B cell (primary cell): ENCODE data around the gene FUT6. TPM values are rescaled to one million over a fixed set of nuclear protein-coding genes. Genes with fewer than 3 reads are reported as not detected.

Experiments
- ATAC-seq: fragments of 200-7000 bp; cut with Tn5 transposase; one replicate; pipeline ENCODE4 v1.10.0; 2021; ENCODE audit warnings: low read depth, mild to moderate bottlenecking, moderate number of reproducible peaks, moderate library complexity
- CTCF ChIA-PET: fragments of 350-600 bp; sonication (Branson Sonifier 250); formaldehyde crosslinking; loops from one replicate; lab custom pipeline; 2021; ENCODE audit warnings: antibody characterized with exemption, inconsistent platforms; lab: Charles Lee
- POLR2A ChIA-PET: fragments of 350-600 bp; sonication (Branson Sonifier 250); formaldehyde crosslinking; loops from one replicate; lab custom pipeline; 2021; ENCODE audit warnings: antibody characterized with exemption; lab: Charles Lee
- DNase-seq: peaks from one replicate; pipeline ENCODE4 v3.0.0; 2013
- H2AFZ ChIP-seq: 2 replicates; pipeline ENCODE4 v1.6.1; 2012; ENCODE audit warnings: mild to moderate bottlenecking, low read depth, low read length; ENCODE audit not compliant: insufficient read depth, poor library complexity, severe bottlenecking
- H3K27ac ChIP-seq, 2 donors: 1 replicate in 1 of 2; 2 replicates in 1 of 2; pipeline ENCODE4 v1.5.1; 2012 to 2013; ENCODE audit warnings: low read length in 2 of 2, mild to moderate bottlenecking in 2 of 2, moderate library complexity in 1 of 2
- H3K27me3 ChIP-seq, 4 experiments: fragments of 200-600 bp in 1 of 4; sonication (generic) in 1 of 4; replicated peaks in 1 of 4; 1 replicate in 2 of 4; 2 replicates in 2 of 4; pipeline versions ENCODE4 v1.6.1 to v1.7.0; 2013 to 2016; ENCODE audit warnings: low read length in 3 of 4, mild to moderate bottlenecking in 2 of 4, mixed read lengths in 1 of 4, moderate library complexity in 1 of 4; ENCODE audit not compliant: insufficient read depth in 4 of 4, control insufficient read depth in 3 of 4; ENCODE audit errors: control extremely low read depth in 1 of 4
- H3K36me3 ChIP-seq, 2 experiments: replicated peaks in 1 of 2; 1 replicate in 1 of 2; 2 replicates in 1 of 2; pipeline versions ENCODE4 v1.6.1 to v1.7.1; 2013; ENCODE audit warnings: low read length in 1 of 2; ENCODE audit not compliant: insufficient read depth in 2 of 2, control insufficient read depth in 1 of 2; ENCODE audit errors: control extremely low read depth in 1 of 2, extremely low read depth in 1 of 2
- H3K4me1 ChIP-seq, 2 donors: fragments of 200-600 bp in 1 of 2; sonication (generic) in 1 of 2; 1 replicate in 1 of 2; 2 replicates in 1 of 2; pipeline versions ENCODE4 v1.5.1 to v1.6.1; 2013 to 2017; ENCODE audit warnings: low read length in 2 of 2; ENCODE audit not compliant: control insufficient read depth in 2 of 2, insufficient read depth in 2 of 2
- H3K4me2 ChIP-seq: replicated peaks from 2 replicates; pipeline ENCODE3; 2012; ENCODE audit warnings: mild to moderate bottlenecking, low read depth, low read length; ENCODE audit not compliant: poor library complexity, severe bottlenecking
- H3K4me3 ChIP-seq, 5 experiments: fragments of 200-600 bp in 1 of 5; sonication (generic) in 1 of 5; 1 replicate in 3 of 5; 2 replicates in 2 of 5; pipeline versions ENCODE4 v1.5.1 to v1.7.0; 2011 to 2016; ENCODE audit warnings: low read length in 4 of 5, mild to moderate bottlenecking in 4 of 5, low read depth in 2 of 5, control low read depth in 1 of 5, moderate library complexity in 1 of 5; ENCODE audit not compliant: insufficient read depth in 1 of 5; ENCODE audit errors: control extremely low read depth in 1 of 5, extremely low read depth in 1 of 5
- H3K79me2 ChIP-seq: fragments of 200-600 bp; sonication (generic); one replicate; pipeline ENCODE4 v1.6.0; 2016; ENCODE audit warnings: low read length; ENCODE audit not compliant: control insufficient read depth, insufficient read depth
- H3K9ac ChIP-seq: fragments of 200-600 bp; sonication (generic); 2 replicates; pipeline ENCODE4 v1.6.1; 2017; ENCODE audit warnings: mild to moderate bottlenecking, low read length, moderate library complexity
- H3K9me3 ChIP-seq, 3 donors: one replicate each; pipeline versions ENCODE4 v1.6.1 to v1.7.1; 2013; ENCODE audit warnings: low read length in 2 of 3; ENCODE audit not compliant: control insufficient read depth in 2 of 3, insufficient read depth in 1 of 3; ENCODE audit errors: control extremely low read depth in 1 of 3
- H4K20me1 ChIP-seq: 2 replicates; pipeline ENCODE4 v1.6.0; 2012; ENCODE audit warnings: mild to moderate bottlenecking, low read length; ENCODE audit not compliant: insufficient read depth, control insufficient read depth, poor library complexity, severe bottlenecking
- H3K27ac Mint-ChIP-seq: one replicate; pipeline ENCODE4 v1.8.0; 2021; ENCODE audit warnings: mixed read lengths
- H3K27me3 Mint-ChIP-seq: one replicate; pipeline ENCODE4 v1.8.0; 2021; ENCODE audit warnings: mixed read lengths
- H3K4me1 Mint-ChIP-seq: one replicate; pipeline ENCODE4 v1.8.0; 2021; ENCODE audit warnings: mixed read lengths
- H3K4me3 Mint-ChIP-seq: one replicate; pipeline ENCODE4 v1.8.0; 2021; ENCODE audit warnings: mixed read lengths
- H3K9me3 Mint-ChIP-seq: one replicate; pipeline ENCODE4 v1.8.0; 2022; ENCODE audit warnings: mixed read lengths; ENCODE audit not compliant: insufficient read depth
- EZH2 ChIP-seq: IDR thresholded peaks from 2 replicates; pipeline ENCODE4 v1.6.1; 2012; ENCODE audit warnings: borderline replicate concordance, low read depth, mild to moderate bottlenecking, moderate library complexity, low read length; ENCODE audit not compliant: insufficient read depth, poor library complexity, severe bottlenecking
- WGBS: methylation state at CpG from one replicate; pipeline ENCODE4 v1.1.5; 2013; ENCODE audit warnings: missing lambda C conversion rate; ENCODE audit not compliant: insufficient coverage; 5-methylcytosine and 5-hydroxymethylcytosine counted together
- intact Hi-C: fragments of 100-400 bp; cut with micrococcal nuclease; formaldehyde crosslinking; loops from one replicate; pipeline ENCODE4 v1.10.0; 2022
- polyA plus RNA-seq: library from polyadenylated mRNA; depleted of rRNA; stranded (reverse); fragments of >200 nt; gene quantifications from 2 replicates; pipeline ENCODE4 v1.2.3, GENCODE V29; 2012
- total RNA-seq, 2 donors: library from RNA; stranded (reverse); fragments of 120-200 nt in 1 of 2; gene quantifications; 1 replicate in 1 of 2; 2 replicates in 1 of 2; pipeline versions ENCODE4 v1.2.3 to v1.2.4, GENCODE V29; 2013 to 2022
- TF ChIP-seq, protein P1 (sequence below): fragments of 200-600 bp; IDR thresholded peaks from one replicate; pipeline ENCODE4 v1.8.0; 2022; ENCODE audit warnings: antibody characterized with exemption, mild to moderate bottlenecking

The FUT6 gene
- total and polyA plus RNA-seq, 2 donors (not counting 1 experiment from before 2014, with no cell fraction given): 0.03 TPM; not detected in 1

DNA sequence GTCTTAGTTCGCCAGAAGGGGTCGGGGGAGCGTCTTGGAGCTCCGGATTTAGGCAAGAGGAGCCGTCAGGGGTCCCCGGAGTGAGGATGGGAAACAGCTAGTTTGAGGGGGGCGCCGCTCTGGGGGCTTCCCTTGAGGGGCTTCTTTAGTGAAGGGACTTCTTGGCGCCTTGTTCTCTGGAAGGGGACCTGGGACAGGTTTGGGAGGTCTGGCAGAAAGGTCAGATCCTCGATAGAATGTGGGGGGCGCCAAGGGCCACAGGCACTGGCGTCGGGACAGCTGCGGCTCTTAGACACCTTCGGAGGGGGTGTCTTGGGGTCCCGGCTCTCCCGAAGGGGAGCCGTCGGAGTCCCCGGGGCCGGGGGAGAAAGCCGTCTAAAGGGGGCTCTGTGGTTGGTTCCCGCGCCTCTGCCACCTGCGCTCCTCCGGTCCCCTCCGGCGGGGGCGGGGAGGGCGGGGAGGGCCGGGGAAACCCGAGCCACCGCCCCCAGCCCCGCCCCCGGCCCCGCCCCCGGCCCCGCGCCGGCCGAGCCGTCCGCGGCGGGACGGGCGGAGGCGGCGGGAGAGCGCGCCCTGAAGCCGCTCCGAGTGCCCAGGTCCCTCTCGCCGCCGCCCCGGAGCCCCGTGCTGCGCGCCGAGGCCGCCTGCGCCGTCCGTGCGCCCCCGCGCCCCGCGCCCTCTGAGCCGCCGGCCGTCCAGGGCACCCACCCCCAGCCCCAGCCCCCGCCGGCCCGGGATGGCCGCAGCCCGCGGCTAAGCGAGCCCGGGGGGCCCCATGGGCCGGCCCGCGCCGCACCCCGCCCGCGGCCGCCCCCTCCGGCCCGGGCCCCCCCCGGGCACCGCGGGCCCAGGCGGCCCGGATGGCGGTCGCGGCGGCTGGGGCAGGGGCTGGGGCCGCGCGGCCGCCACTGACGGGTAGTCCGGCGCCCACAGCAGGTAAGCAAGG lies 34.7 kb downstream of the FUT6 start, which contains the start of gene NRTN:
NRTN (plus strand) TSS at position 552 of the 946 bp plus-strand sequence. CDS start 19,099 bp downstream, outside the sequence.
- 3% methylated on average over 100 of the region's 107 CpGs for WGBS
- POLR2A ChIA-PET: interaction anchor here (0.9 kb wide), 1 partner anchor 1135 kb away, joined by 6 read pairs; no protein-coding TSS in a partner anchor
- Histone ChIP-seq H3K4me3 (peak within 1 kb of the TSS in 4 of 5 experiments; percentile 7 to 55 (median 42)), H3K36me3 (no peaks in the 10 kb centered on the region), H4K20me1 (no peaks in the 10 kb centered on the region), H3K4me2 (peak within 1 kb of the TSS; percentile 80), H3K27me3 (peaks cover 0 to 57% (median 26%) of the 10 kb centered on the region in 4 experiments), H3K9ac (peak within 1 kb of the TSS; percentile 50), H3K27ac (peak within 1 kb of the TSS in 1 of 2 donors; percentile 53), H2AFZ (peak within 1 kb of the TSS; percentile 62), H3K4me1 (peaks cover 20 to 27% of the 10 kb centered on the region in 2 donors), H3K79me2 (no peaks in the 10 kb centered on the region), H3K9me3 (peaks cover 0 to 42% (median 0%) of the 10 kb centered on the region in 3 donors)
- Mint-ChIP-seq H3K27ac (peak within 1 kb of the TSS; percentile 50), H3K4me1 (peaks cover 22% of the 10 kb centered on the region), H3K4me3 (peak within 1 kb of the TSS; percentile 72), H3K27me3 (peaks cover 19% of the 10 kb centered on the region), H3K9me3 (no peaks in the 10 kb centered on the region)
- DNase-seq: peak; percentile 73
- TF ChIP-seq, protein P1, sequence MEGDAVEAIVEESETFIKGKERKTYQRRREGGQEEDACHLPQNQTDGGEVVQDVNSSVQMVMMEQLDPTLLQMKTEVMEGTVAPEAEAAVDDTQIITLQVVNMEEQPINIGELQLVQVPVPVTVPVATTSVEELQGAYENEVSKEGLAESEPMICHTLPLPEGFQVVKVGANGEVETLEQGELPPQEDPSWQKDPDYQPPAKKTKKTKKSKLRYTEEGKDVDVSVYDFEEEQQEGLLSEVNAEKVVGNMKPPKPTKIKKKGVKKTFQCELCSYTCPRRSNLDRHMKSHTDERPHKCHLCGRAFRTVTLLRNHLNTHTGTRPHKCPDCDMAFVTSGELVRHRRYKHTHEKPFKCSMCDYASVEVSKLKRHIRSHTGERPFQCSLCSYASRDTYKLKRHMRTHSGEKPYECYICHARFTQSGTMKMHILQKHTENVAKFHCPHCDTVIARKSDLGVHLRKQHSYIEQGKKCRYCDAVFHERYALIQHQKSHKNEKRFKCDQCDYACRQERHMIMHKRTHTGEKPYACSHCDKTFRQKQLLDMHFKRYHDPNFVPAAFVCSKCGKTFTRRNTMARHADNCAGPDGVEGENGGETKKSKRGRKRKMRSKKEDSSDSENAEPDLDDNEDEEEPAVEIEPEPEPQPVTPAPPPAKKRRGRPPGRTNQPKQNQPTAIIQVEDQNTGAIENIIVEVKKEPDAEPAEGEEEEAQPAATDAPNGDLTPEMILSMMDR: no peak
- no peak for TF ChIP-seq EZH2
- peak; percentile 44 for ATAC-seq
- intact Hi-C loops: loop anchor here (1.0 to 5.0 kb wide), 3 partner anchors 13 to 218 kb away; partner anchors contain the start of gene DUS3L
- CTCF ChIA-PET: interaction anchor here (0.5 to 2.0 kb wide), 14 partner anchors 10 to 225 kb away, joined by 3 to 16 read pairs (median 4); partner anchors contain the start of genes DUS3L, NDUFA11 and VMAC
